Left lung (tissue), 10 donors: Measurements from ENCODE around the gene MYL1. TPM values are rescaled to one million over a fixed set of nuclear protein-coding genes. Genes with fewer than 3 reads are reported as not detected.

Experiments used
- ATAC-seq: fragments of 200-7000 bp; cut with Tn5 transposase; one replicate; pipeline ENCODE4 v1.9.1; 2020; ENCODE audit warnings: moderate library complexity
- DNase-seq, 4 donors: peaks; one replicate each; pipeline ENCODE4 v3.0.0-alpha.2; 2013 to 2020
- H3K27ac ChIP-seq, 2 donors: fragments of 200-600 bp; sonication (generic) in 1 of 2; one replicate each; pipeline versions ENCODE4 v1.5.0 to v1.8.0; 2020 to 2021
- H3K27me3 ChIP-seq, 2 donors: fragments of 200-600 bp; sonication (generic) in 1 of 2; one replicate each; pipeline versions ENCODE4 v1.5.0 to v1.8.0; 2020 to 2021
- H3K36me3 ChIP-seq, 2 donors: fragments of 200-600 bp; sonication (generic) in 1 of 2; one replicate each; pipeline versions ENCODE4 v1.5.0 to v1.8.0; 2020 to 2021
- H3K4me1 ChIP-seq, 2 donors: fragments of 200-600 bp; one replicate each; pipeline ENCODE4 v1.8.0; 2021
- H3K4me3 ChIP-seq, 2 donors: fragments of 200-600 bp; sonication (generic) in 1 of 2; one replicate each; pipeline versions ENCODE4 v1.5.0 to v1.8.0; 2020 to 2021; ENCODE audit warnings: mild to moderate bottlenecking in 1 of 2
- H3K9me3 ChIP-seq, 2 donors: fragments of 200-600 bp; sonication (generic) in 1 of 2; one replicate each; pipeline versions ENCODE4 v1.5.0 to v1.8.0; 2020 to 2021
- intact Hi-C, 2 donors: fragments of 100-400 bp; cut with DNase I; formaldehyde crosslinking; loops; one replicate each; pipeline versions ENCODE4 v1.11.2 to v1.14.2; 2022
- polyA plus RNA-seq, 6 donors: library from polyadenylated mRNA; unstranded; fragments of 120-200 nt; gene quantifications; one replicate each; pipeline ENCODE4 v1.2.1, GENCODE V29; 2013; ENCODE audit not compliant: insufficient read length in 6 of 6
- total RNA-seq, 2 donors: library from RNA; stranded (reverse); fragmentation: NEBNext Ultra II Directional; extraction: Animal tissue kit (Norgen Biotek cat#: 25700); gene quantifications; one replicate each; pipeline ENCODE4 v1.2.1, GENCODE V29; 2021
- TF ChIP-seq, protein P1 (sequence below), 2 donors: fragments of 200-600 bp; sonication (generic) in 1 of 2; IDR thresholded peaks; one replicate each; pipeline versions ENCODE4 v1.5.0 to v1.8.0; 2021; ENCODE audit warnings: antibody characterized with exemption in 2 of 2
- donor health status: DM: no; HTN: yes; CAD: no.
- donor health status: DM: no; HTN: no; CAD: no.

Gene MYL1
- total and polyA plus RNA-seq, 8 donors, result 0.54 TPM; not detected in 7

DNA sequence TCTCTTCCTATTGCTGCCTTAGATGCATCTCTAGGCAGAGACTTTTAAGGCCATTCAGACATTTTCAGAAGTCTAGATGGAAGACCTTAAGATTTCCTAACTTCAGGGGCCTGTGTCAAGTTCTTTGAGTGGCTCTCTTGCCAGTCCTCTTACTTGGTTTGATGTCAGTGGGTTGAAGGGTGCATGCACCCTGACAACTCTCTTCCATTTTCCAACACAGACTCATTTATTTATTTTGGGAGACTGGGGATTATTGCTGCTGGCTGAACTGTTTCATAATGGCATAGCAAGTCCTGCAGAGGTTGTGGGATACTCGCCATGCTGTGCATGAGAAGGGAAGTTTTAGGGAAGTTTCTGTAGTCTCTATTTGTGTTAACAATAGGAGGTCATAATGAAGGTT lies 50.7 kb downstream of the MYL1 start:
- H3K4me1 ChIP-seq, result no peaks in the 10 kb centered on the region
- H3K27me3 ChIP-seq, result no peaks in the 10 kb centered on the region
- no peaks in the 10 kb centered on the region for H3K36me3 ChIP-seq
- DNase-seq (no peak), ATAC-seq (peak; percentile 61)
- peak overlapping the region in 1 of 2 donors; percentile 1 for H3K27ac ChIP-seq
- intact Hi-C loops, result no loop called here
- TF ChIP-seq, protein P1, sequence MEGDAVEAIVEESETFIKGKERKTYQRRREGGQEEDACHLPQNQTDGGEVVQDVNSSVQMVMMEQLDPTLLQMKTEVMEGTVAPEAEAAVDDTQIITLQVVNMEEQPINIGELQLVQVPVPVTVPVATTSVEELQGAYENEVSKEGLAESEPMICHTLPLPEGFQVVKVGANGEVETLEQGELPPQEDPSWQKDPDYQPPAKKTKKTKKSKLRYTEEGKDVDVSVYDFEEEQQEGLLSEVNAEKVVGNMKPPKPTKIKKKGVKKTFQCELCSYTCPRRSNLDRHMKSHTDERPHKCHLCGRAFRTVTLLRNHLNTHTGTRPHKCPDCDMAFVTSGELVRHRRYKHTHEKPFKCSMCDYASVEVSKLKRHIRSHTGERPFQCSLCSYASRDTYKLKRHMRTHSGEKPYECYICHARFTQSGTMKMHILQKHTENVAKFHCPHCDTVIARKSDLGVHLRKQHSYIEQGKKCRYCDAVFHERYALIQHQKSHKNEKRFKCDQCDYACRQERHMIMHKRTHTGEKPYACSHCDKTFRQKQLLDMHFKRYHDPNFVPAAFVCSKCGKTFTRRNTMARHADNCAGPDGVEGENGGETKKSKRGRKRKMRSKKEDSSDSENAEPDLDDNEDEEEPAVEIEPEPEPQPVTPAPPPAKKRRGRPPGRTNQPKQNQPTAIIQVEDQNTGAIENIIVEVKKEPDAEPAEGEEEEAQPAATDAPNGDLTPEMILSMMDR (IDR thresholded peaks at IDR 0.05), result no peak
- no peaks in the 10 kb centered on the region for H3K9me3 ChIP-seq
- H3K4me3 ChIP-seq, result no peak overlapping the region

DNA sequence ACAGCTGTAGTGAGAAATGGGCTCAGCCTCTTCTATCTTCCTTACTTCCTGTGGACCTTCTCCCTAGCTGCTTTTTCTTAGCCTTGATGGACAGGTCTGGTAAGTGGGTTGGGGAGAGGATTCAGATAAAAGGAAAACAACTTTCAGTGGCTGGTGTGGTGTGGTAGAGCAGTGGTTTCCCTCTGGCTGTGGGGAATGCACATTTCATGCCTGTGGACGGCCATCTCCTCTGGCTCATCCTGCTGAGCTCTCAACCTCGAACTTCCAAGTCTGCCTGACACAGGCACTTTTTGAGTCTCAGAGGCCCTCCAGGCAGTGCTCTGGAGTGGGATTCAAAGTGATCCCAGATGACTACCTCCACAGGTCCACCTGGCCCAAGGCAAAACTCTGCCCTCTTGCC lies 51.1 kb downstream of the MYL1 start:
- TF ChIP-seq, protein P1 (IDR thresholded peaks at IDR 0.05), result no peak
- Histone ChIP-seq H3K27me3 (no peaks in the 10 kb centered on the region), H3K4me3 (no peak overlapping the region), H3K27ac (no peak overlapping the region), H3K4me1 (no peaks in the 10 kb centered on the region), H3K9me3 (no peaks in the 10 kb centered on the region), H3K36me3 (no peaks in the 10 kb centered on the region)
- DNase-seq (no peak), ATAC-seq (no peak)
- intact Hi-C loops, result no loop called here

DNA sequence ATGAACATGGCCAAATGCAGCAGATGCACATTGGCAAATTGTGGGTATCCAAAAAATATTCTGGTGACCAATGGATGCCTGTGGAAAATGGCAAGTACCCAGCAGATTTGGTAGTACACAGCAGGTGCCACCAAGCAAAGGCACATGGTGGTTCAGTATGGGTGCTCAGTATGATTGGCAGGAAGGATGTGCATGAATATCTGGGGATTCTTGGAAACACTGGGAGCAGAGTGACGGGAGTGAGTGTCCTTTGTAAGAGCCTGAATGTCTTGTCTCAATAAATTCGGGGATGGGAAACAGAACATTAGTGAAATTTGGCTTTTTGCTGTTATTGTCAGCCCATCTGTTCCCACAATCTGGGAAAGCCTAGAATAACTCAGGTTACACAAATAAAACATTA lies 52.9 kb downstream of the MYL1 start:
- DNase-seq, result no peak
- TF ChIP-seq, protein P1 (IDR thresholded peaks at IDR 0.05), result no peak
- Histone ChIP-seq H3K4me3 (no peak overlapping the region), H3K27ac (no peak overlapping the region), H3K4me1 (no peaks in the 10 kb centered on the region), H3K36me3 (no peaks in the 10 kb centered on the region), H3K9me3 (no peaks in the 10 kb centered on the region), H3K27me3 (no peaks in the 10 kb centered on the region)
- intact Hi-C loops, result no loop called here
- no peak for ATAC-seq

DNA sequence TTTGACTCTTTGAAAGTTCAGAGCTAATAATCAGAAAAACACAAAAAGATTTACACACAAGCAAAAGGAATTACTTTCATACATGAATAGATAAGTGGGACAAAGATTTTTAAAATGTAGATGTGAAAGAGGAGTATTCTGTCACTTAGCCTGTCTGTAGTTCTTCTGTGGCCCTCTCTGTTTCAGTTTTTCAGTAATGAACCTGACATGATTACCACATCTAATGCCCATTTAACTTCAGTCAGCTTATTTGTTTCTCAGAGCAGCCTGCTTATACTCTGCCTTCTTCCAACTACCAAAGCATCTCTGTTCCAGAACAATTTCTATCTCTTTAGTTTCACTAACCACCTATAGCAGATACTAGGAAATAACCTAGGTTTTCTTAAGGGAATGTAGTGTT lies 55.3 kb downstream of the MYL1 start:
- intact Hi-C loops, result loop anchor here in 1 of 2 donors (10.0 kb wide), 1 partner anchor 135 kb away; no protein-coding TSS in a partner anchor
- TF ChIP-seq, protein P1 (IDR thresholded peaks at IDR 0.05), result no peak
- H3K4me3 ChIP-seq, result no peak overlapping the region
- H3K9me3 ChIP-seq, result no peaks in the 10 kb centered on the region
- no peaks in the 10 kb centered on the region for H3K27me3 ChIP-seq
- no peak for ATAC-seq
- H3K4me1 ChIP-seq, result no peaks in the 10 kb centered on the region
- DNase-seq, result no peak
- H3K36me3 ChIP-seq, result no peaks in the 10 kb centered on the region
- H3K27ac ChIP-seq, result no peak overlapping the region

DNA sequence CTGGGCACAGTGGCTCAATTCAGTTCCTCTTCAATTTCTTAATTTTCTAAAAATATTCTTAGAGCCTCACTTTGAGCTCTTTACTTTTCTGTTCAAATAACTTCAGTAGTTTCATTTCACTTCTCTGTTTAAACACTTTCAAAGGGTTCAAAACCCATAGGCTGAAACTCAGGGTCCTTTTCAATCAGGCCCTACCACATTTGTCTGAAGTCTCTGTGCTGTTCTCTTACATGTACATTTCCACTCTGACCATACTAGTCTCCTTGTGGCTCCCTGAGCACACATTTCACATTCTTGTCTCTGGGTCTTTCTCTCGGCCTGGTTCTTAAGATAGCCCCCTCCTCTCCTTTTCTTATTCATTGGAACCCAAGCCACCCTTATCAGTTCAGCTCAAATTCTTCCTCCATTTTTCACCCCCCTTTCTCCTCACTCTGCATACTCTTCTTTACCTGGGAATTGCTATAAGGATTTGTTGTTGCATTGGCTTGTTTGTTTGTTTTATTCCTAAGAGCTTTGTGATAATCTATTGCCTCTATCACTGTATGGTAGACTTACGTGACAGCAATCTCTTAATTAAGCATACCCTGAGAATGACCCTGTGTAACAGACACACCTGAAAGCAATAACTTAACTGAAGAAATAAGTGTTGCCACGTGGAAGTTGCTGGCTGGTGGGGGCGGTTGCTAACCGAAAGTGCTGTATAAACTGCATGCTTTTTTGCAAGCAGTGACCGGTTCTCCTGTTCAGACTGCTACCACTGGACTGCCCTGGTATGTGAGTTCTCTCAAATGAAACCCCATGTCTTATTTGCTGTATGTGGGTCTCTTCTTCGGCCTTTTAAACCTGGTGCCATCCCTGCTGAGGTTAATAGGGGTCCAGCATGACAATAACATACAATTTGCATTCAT lies 62.0 kb downstream of the MYL1 start:
- TF ChIP-seq, protein P1 (IDR thresholded peaks at IDR 0.05), result no peak
- H3K27me3 ChIP-seq, result no peaks in the 10 kb centered on the region
- H3K4me1 ChIP-seq, result peaks cover 0 to 6% of the 10 kb centered on the region in 2 donors
- H3K27ac ChIP-seq, result peak overlapping the region; percentile 1 to 40
- H3K4me3 ChIP-seq, result peak overlapping the region in 1 of 2 donors; percentile 0
- intact Hi-C loops, result loop anchor here in 1 of 2 donors (10.0 kb wide), 1 partner anchor 142 kb away; no protein-coding TSS in a partner anchor
- peak in 3 of 4 donors; percentile 41 to 45 (median 41) for DNase-seq
- no peaks in the 10 kb centered on the region for H3K9me3 ChIP-seq
- no peaks in the 10 kb centered on the region for H3K36me3 ChIP-seq
- ATAC-seq, result peak; percentile 80
